Measurements from ENCODE around the gene CHCHD6.

Gene CHCHD6

DNA sequence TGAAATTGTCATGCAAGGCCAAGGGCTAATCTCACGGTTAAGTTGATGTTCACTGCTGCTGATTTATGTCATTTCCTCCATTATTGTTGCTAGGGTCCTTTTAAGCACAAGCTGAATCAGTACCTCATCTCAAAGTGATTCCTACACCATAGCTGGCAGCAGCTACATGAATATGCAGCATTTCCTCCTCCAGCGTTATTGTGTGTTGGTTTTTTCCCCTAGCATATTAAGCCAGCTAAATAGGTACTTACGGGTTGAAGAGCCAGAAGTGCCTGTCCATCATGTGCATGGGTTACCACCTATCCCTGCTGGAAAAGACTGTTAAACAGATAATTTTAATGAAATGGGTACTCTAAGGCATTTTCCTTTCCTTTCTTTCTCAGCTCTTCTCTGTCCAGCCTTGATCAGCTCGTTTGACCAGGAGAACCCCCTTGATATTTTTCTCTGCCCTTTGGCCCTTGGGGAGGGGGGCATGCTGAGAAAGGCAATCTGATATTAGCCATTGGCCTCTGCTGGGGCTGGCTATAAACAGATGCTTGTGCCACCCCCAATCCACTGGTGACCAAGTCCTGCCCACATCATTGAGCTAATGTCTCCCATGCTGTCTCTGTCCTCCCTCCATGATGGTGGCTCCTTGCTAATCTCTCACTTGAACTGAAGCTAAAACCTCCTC is 163.3 kb downstream of the CHCHD6 start:
- Histone ChIP-seq H3K27ac (ENCODE audit: low read depth, low read length, severe bottlenecking) (no peak overlapping the region), H3K36me3 (ENCODE audit: control insufficient read depth, insufficient read depth, low read length) (no peaks in the 10 kb centered on the region), H3K4me1 (ENCODE audit: control insufficient read depth, insufficient read depth, low read length, poor library complexity, severe bottlenecking) (no peaks in the 10 kb centered on the region), H3K9me3 (ENCODE audit: control insufficient read depth, low read length) (no peaks in the 10 kb centered on the region), H3K4me3 (ENCODE audit: extremely low read depth, insufficient read depth, low read length, poor library complexity, severe bottlenecking) (no peak overlapping the region)
- 79 to 93% methylated on average over 1 of the region's 4 CpGs for WGBS, 2 experiments (ENCODE audit: insufficient coverage in 2 of 2)

DNA sequence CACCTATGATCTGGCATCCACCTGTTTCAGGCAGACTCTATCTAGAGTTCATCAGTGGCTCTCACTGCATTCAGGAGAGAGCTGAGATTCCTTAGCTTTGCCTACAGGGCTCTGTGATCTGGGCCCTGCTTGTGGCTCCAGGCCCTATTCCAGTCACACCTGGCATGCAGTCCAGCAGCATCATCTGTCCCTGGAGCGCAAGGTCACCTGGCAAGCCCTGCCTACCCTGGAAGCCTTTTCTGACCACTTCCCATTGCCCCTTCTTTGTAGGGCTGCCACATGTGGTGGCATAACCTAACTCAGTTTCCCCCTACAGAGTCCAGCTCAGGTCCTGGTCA is 163.8 kb downstream of the CHCHD6 start:
- WGBS, 2 experiments (ENCODE audit: insufficient coverage in 2 of 2), result 86 to 91% methylated on average over 1 of the region's 1 CpG
- H3K9me3 ChIP-seq (ENCODE audit: control insufficient read depth, low read length), result no peaks in the 10 kb centered on the region
- H3K4me3 ChIP-seq (ENCODE audit: extremely low read depth, insufficient read depth, low read length, poor library complexity, severe bottlenecking), result no peak overlapping the region
- H3K36me3 ChIP-seq (ENCODE audit: control insufficient read depth, insufficient read depth, low read length), result no peaks in the 10 kb centered on the region
- no peaks in the 10 kb centered on the region for H3K4me1 ChIP-seq (ENCODE audit: control insufficient read depth, insufficient read depth, low read length, poor library complexity, severe bottlenecking)
- no peak overlapping the region for H3K27ac ChIP-seq (ENCODE audit: low read depth, low read length, severe bottlenecking)

- Histone ChIP-seq H3K27ac (ENCODE audit: low read depth, low read length, severe bottlenecking) (no peak overlapping the region), H3K36me3 (ENCODE audit: control insufficient read depth, insufficient read depth, low read length) (peaks cover 4% of the 10 kb centered on the region), H3K9me3 (ENCODE audit: control insufficient read depth, low read length) (no peaks in the 10 kb centered on the region), H3K4me3 (ENCODE audit: extremely low read depth, insufficient read depth, low read length, poor library complexity, severe bottlenecking) (no peak overlapping the region), H3K4me1 (ENCODE audit: control insufficient read depth, insufficient read depth, low read length, poor library complexity, severe bottlenecking) (no peaks in the 10 kb centered on the region)
- WGBS, 2 experiments (ENCODE audit: insufficient coverage in 2 of 2), result 98 to 100% methylated on average over 3 to 4 of the region's 9 CpGs
These were observed 166.7 kb downstream of the CHCHD6 start for GRCh38 chr3:126870608-126871210.

DNA sequence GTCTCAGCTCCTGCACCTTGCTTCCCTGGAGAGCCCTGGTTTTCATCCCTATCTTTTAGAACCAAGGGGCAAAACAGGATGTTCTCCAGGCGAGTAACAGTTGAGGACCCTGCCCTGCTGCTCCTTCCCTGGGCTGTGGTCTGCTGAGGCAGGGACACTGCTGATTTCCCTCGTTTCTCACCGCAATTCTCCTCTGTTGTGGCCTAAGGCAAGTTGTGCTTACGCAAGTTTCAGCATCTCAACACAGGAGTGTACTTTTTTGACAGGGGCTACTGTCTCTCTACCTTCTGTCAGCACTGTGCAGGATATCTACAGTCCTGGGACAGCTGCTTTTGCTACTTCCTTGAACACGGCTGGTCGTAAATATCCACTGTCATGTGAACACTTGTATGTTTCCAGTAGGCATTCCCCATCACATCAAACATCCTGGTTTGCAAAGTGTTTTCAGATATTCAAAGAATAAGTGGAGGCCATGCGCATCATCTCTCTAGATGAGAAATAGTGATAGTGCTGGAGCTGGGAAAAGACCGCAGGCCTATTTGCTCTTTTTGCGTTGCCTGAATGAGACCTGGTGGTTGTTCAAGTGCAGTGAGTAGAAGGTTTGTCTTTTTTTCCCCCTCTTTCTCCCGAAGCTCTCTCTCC is 168.8 kb downstream of the CHCHD6 start:
- Histone ChIP-seq H3K9me3 (ENCODE audit: control insufficient read depth, low read length) (no peaks in the 10 kb centered on the region), H3K27ac (ENCODE audit: low read depth, low read length, severe bottlenecking) (no peak overlapping the region), H3K36me3 (ENCODE audit: control insufficient read depth, insufficient read depth, low read length) (peaks cover 4% of the 10 kb centered on the region), H3K4me1 (ENCODE audit: control insufficient read depth, insufficient read depth, low read length, poor library complexity, severe bottlenecking) (no peaks in the 10 kb centered on the region), H3K4me3 (ENCODE audit: extremely low read depth, insufficient read depth, low read length, poor library complexity, severe bottlenecking) (no peak overlapping the region)
- 89 to 96% methylated on average over 7 to 8 of the region's 10 CpGs for WGBS, 2 experiments (ENCODE audit: insufficient coverage in 2 of 2)

GRCh38 chr3:126873416-126873815 is 169.4 kb downstream of the CHCHD6 start:
- Histone ChIP-seq H3K9me3 (ENCODE audit: control insufficient read depth, low read length) (no peaks in the 10 kb centered on the region), H3K27ac (ENCODE audit: low read depth, low read length, severe bottlenecking) (no peak overlapping the region), H3K4me1 (ENCODE audit: control insufficient read depth, insufficient read depth, low read length, poor library complexity, severe bottlenecking) (no peaks in the 10 kb centered on the region), H3K4me3 (ENCODE audit: extremely low read depth, insufficient read depth, low read length, poor library complexity, severe bottlenecking) (no peak overlapping the region), H3K36me3 (ENCODE audit: control insufficient read depth, insufficient read depth, low read length) (peaks cover 4% of the 10 kb centered on the region)
- WGBS, 2 experiments (ENCODE audit: insufficient coverage in 2 of 2), result 86 to 100% methylated on average over 1 of the region's 1 CpG

DNA sequence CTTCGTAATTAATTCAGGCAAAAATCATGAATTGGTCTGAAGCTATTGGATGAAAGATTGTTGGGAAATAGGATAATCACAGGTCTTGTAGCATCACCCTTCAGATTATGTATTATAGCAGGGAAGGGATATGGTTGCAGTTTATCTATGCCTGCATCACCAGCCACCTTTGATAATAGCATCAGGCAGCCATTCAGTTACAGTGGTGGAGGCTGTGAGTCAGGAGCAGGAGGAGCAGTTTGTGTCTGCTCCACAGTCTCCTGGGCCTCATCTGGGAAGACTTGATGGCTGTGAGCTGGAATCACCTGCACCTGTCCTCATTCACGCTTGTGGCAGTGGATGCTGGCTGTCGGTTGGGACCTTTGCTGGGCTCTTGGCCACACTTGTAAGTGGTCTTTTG is 174.6 kb downstream of the CHCHD6 start:
- Histone ChIP-seq H3K9me3 (ENCODE audit: control insufficient read depth, low read length) (no peaks in the 10 kb centered on the region), H3K27ac (ENCODE audit: low read depth, low read length, severe bottlenecking) (no peak overlapping the region), H3K4me3 (ENCODE audit: extremely low read depth, insufficient read depth, low read length, poor library complexity, severe bottlenecking) (no peak overlapping the region), H3K4me1 (ENCODE audit: control insufficient read depth, insufficient read depth, low read length, poor library complexity, severe bottlenecking) (peaks cover 3% of the 10 kb centered on the region), H3K36me3 (ENCODE audit: control insufficient read depth, insufficient read depth, low read length) (peaks cover 2% of the 10 kb centered on the region)
- 95 to 100% methylated on average over 3 of the region's 3 CpGs for WGBS, 2 experiments (ENCODE audit: insufficient coverage in 2 of 2)

DNA sequence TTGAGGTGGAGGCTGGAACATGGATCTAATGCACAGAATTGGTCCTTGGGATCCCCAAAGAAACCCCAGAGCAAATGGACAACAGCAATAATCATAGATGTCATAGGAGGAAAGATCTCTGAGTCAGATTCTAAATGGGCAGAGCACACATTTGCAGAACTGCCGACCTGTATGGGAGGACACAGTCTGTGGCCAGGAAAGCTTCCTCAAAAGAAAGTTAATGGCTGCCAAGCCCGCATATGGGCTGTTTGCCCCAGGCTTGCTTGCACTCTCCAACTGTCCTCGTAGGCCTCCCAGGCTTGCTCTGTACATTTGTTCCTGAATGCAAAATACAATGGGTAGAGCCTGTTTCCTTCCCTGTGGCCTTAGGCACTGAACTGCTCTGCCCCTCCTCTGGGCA is 176.9 kb downstream of the CHCHD6 start:
- no peak overlapping the region for H3K27ac ChIP-seq (ENCODE audit: low read depth, low read length, severe bottlenecking)
- no peaks in the 10 kb centered on the region for H3K36me3 ChIP-seq (ENCODE audit: control insufficient read depth, insufficient read depth, low read length)
- H3K9me3 ChIP-seq (ENCODE audit: control insufficient read depth, low read length), result no peaks in the 10 kb centered on the region
- H3K4me1 ChIP-seq (ENCODE audit: control insufficient read depth, insufficient read depth, low read length, poor library complexity, severe bottlenecking), result peaks cover 7% of the 10 kb centered on the region
- 89 to 100% methylated on average over 3 of the region's 3 CpGs for WGBS, 2 experiments (ENCODE audit: insufficient coverage in 2 of 2)
- H3K4me3 ChIP-seq (ENCODE audit: extremely low read depth, insufficient read depth, low read length, poor library complexity, severe bottlenecking), result no peak overlapping the region

DNA sequence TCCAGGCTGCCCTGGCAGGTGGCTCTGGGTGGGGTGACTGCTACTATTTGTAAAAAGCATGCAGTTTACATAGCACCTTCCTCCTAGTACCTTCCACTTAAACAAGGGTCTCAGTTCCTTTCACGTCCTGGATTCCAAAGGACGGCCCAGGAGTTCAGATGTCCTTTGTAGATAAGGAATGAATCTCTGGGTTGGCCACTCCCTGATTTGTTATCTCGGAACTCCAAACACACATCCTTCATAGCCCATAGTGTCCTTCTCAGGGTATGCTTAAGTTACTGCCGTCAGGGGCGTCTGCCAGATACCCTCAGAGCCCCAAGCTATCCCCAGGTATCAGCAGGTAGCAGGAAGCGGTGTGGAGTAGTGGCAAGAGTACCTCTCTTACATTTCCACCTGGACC is 177.8 kb downstream of the CHCHD6 start:
- Histone ChIP-seq H3K4me3 (ENCODE audit: extremely low read depth, insufficient read depth, low read length, poor library complexity, severe bottlenecking) (no peak overlapping the region), H3K4me1 (ENCODE audit: control insufficient read depth, insufficient read depth, low read length, poor library complexity, severe bottlenecking) (peaks cover 17% of the 10 kb centered on the region), H3K9me3 (ENCODE audit: control insufficient read depth, low read length) (no peaks in the 10 kb centered on the region), H3K27ac (ENCODE audit: low read depth, low read length, severe bottlenecking) (no peak overlapping the region), H3K36me3 (ENCODE audit: control insufficient read depth, insufficient read depth, low read length) (no peaks in the 10 kb centered on the region)
- 96 to 100% methylated on average over 2 to 3 of the region's 6 CpGs for WGBS, 2 experiments (ENCODE audit: insufficient coverage in 2 of 2)

GRCh38 chr3:126883241-126883640 is 179.2 kb downstream of the CHCHD6 start:
- WGBS, 2 experiments (ENCODE audit: insufficient coverage in 2 of 2), result 89 to 95% methylated on average over 7 of the region's 7 CpGs

GRCh38 chr3:126885425-126885824 is 181.4 kb downstream of the CHCHD6 start:
- H3K36me3 ChIP-seq (ENCODE audit: control insufficient read depth, insufficient read depth, low read length), result no peaks in the 10 kb centered on the region
- 80% methylated on average over 1 of the region's 1 CpG; no CpG with 5 or more reads in 1 of the 2 experiments for WGBS, 2 experiments (ENCODE audit: insufficient coverage in 2 of 2)

More at GRCh38 chr3:126883241-126883640, 179.2 kb downstream of the CHCHD6 start:
- Histone ChIP-seq H3K4me1 (ENCODE audit: control insufficient read depth, insufficient read depth, low read length, poor library complexity, severe bottlenecking) (peaks cover 26% of the 10 kb centered on the region), H3K9me3 (ENCODE audit: control insufficient read depth, low read length) (no peaks in the 10 kb centered on the region), H3K27ac (ENCODE audit: low read depth, low read length, severe bottlenecking) (peak overlapping the region; percentile 12), H3K36me3 (ENCODE audit: control insufficient read depth, insufficient read depth, low read length) (no peaks in the 10 kb centered on the region), H3K4me3 (ENCODE audit: extremely low read depth, insufficient read depth, low read length, poor library complexity, severe bottlenecking) (no peak overlapping the region)

GRCh38 chr3:126886217-126886616 is 182.2 kb downstream of the CHCHD6 start:
- no peak overlapping the region for H3K4me3 ChIP-seq (ENCODE audit: extremely low read depth, insufficient read depth, low read length, poor library complexity, severe bottlenecking)
- no peak overlapping the region for H3K27ac ChIP-seq (ENCODE audit: low read depth, low read length, severe bottlenecking)
- 89 to 90% methylated on average over 5 of the region's 5 CpGs for WGBS, 2 experiments (ENCODE audit: insufficient coverage in 2 of 2)
- H3K36me3 ChIP-seq (ENCODE audit: control insufficient read depth, insufficient read depth, low read length), result no peaks in the 10 kb centered on the region
- H3K9me3 ChIP-seq (ENCODE audit: control insufficient read depth, low read length), result no peaks in the 10 kb centered on the region
- H3K4me1 ChIP-seq (ENCODE audit: control insufficient read depth, insufficient read depth, low read length, poor library complexity, severe bottlenecking), result peaks cover 26% of the 10 kb centered on the region

More at GRCh38 chr3:126885425-126885824, 181.4 kb downstream of the CHCHD6 start:
- no peak overlapping the region for H3K4me3 ChIP-seq (ENCODE audit: extremely low read depth, insufficient read depth, low read length, poor library complexity, severe bottlenecking)
- H3K4me1 ChIP-seq (ENCODE audit: control insufficient read depth, insufficient read depth, low read length, poor library complexity, severe bottlenecking), result peaks cover 26% of the 10 kb centered on the region
- H3K9me3 ChIP-seq (ENCODE audit: control insufficient read depth, low read length), result no peaks in the 10 kb centered on the region
- no peak overlapping the region for H3K27ac ChIP-seq (ENCODE audit: low read depth, low read length, severe bottlenecking)
